HG03135 (cell line): ENCODE results near the gene PRG3.
"Not testable (repeated sequence)": the region's sequence is repeated elsewhere in the genome, so short reads cannot be mapped to it uniquely, and the experiment has no call there.

Source experiments
- ATAC-seq: cut with Tn5 transposase; IDR thresholded peaks from one replicate; pipeline ENCODE4 v1.9.1; 2021; ENCODE audit warnings: mild to moderate bottlenecking, moderate library complexity; ENCODE audit not compliant: unreplicated experiment

Gene PRG3

GRCh38 chr11:57361420-57361819 is 19.5 kb downstream of the PRG3 start:
- not testable (repeated sequence) for ATAC-seq

- ATAC-seq = no peak
Observed at GRCh38 chr11:57360991-57361390, 20.0 kb downstream of the PRG3 start.

GRCh38 chr11:57359896-57360690 is 20.9 kb downstream of the PRG3 start:
- no peak for ATAC-seq

GRCh38 chr11:57359396-57359795 is 21.6 kb downstream of the PRG3 start:
- ATAC-seq = no peak

- no peak for ATAC-seq
Observed at GRCh38 chr11:57358991-57359390, 22.0 kb downstream of the PRG3 start.

GRCh38 chr11:57358543-57358961 is 22.4 kb downstream of the PRG3 start:
- ATAC-seq = no peak

- no peak for ATAC-seq
Observed at GRCh38 chr11:57357856-57358255, 23.1 kb downstream of the PRG3 start.

GRCh38 chr11:57357310-57357709 is 23.6 kb downstream of the PRG3 start:
- no peak for ATAC-seq

GRCh38 chr11:57356268-57356667 is 24.7 kb downstream of the PRG3 start:
- no peak for ATAC-seq

GRCh38 chr11:57354699-57355098 is 26.3 kb downstream of the PRG3 start:
- no peak for ATAC-seq

GRCh38 chr11:57353852-57354251 is 27.1 kb downstream of the PRG3 start:
- ATAC-seq = no peak

GRCh38 chr11:57353446-57353845 is 27.5 kb downstream of the PRG3 start:
- no peak for ATAC-seq

- no peak for ATAC-seq
Observed at GRCh38 chr11:57353036-57353435, 27.9 kb downstream of the PRG3 start.

GRCh38 chr11:57349491-57350274 is 31.3 kb downstream of the PRG3 start:
- no peak for ATAC-seq

- ATAC-seq = no peak
Observed at GRCh38 chr11:57348636-57349313, 32.2 kb downstream of the PRG3 start.

GRCh38 chr11:57348052-57348451 is 32.9 kb downstream of the PRG3 start:
- no peak for ATAC-seq

- no peak for ATAC-seq
Observed at GRCh38 chr11:57347336-57347735, 33.6 kb downstream of the PRG3 start.

GRCh38 chr11:57345555-57346211 is 35.3 kb downstream of the PRG3 start:
- peak; percentile 77 for ATAC-seq

- no peak for ATAC-seq
Observed at GRCh38 chr11:57344826-57345225, 36.1 kb downstream of the PRG3 start.

- ATAC-seq = no peak
Observed at GRCh38 chr11:57343825-57344224, 37.1 kb downstream of the PRG3 start.

GRCh38 chr11:57342702-57343101 is 38.2 kb downstream of the PRG3 start:
- no peak for ATAC-seq
